HG02884 (cell line): ENCODE data around the gene EDIL3.

Experiments used
- ATAC-seq: cut with Tn5 transposase; IDR thresholded peaks from one replicate; pipeline ENCODE4 v1.9.1; 2021; ENCODE audit warnings: mild to moderate bottlenecking, moderate library complexity; ENCODE audit not compliant: unreplicated experiment

The EDIL3 gene

GRCh38 chr5:84384604-84385575 is at the start of gene EDIL3:
TSS of gene EDIL3 (minus strand) at chr5:84384880. CDS start at chr5:84384374, 506 bp downstream.
- no peak for ATAC-seq

GRCh38 chr5:84433461-84433860 is 48.8 kb upstream of the EDIL3 start:
- ATAC-seq, result no peak

GRCh38 chr5:84430863-84431663 is 46.4 kb upstream of the EDIL3 start:
- no peak for ATAC-seq

- ATAC-seq, result no peak
These were observed 45.4 kb upstream of the EDIL3 start for GRCh38 chr5:84430079-84430478.

- ATAC-seq, result no peak
These were observed 40.7 kb upstream of the EDIL3 start for GRCh38 chr5:84425365-84425881.

GRCh38 chr5:84419742-84420141 is 35.1 kb upstream of the EDIL3 start:
- ATAC-seq, result no peak

GRCh38 chr5:84411832-84412605 is 27.3 kb upstream of the EDIL3 start:
- no peak for ATAC-seq

GRCh38 chr5:84406111-84406510 is 21.4 kb upstream of the EDIL3 start:
- ATAC-seq, result no peak

GRCh38 chr5:84403773-84404172 is 19.1 kb upstream of the EDIL3 start:
- no peak for ATAC-seq

GRCh38 chr5:84397385-84397784 is 12.7 kb upstream of the EDIL3 start:
- ATAC-seq, result no peak

- ATAC-seq, result no peak
These were observed 9.3 kb upstream of the EDIL3 start for GRCh38 chr5:84393969-84394368.

- ATAC-seq, result no peak
These were observed 8.2 kb upstream of the EDIL3 start for GRCh38 chr5:84392836-84393235.

GRCh38 chr5:84385705-84386104 is 1.0 kb upstream of the EDIL3 start:
- no peak for ATAC-seq

- ATAC-seq, result no peak
These were observed 670 bp downstream of the EDIL3 start for GRCh38 chr5:84383816-84384603.

GRCh38 chr5:84383296-84383815 is 1.3 kb downstream of the EDIL3 start:
- ATAC-seq, result no peak

GRCh38 chr5:84382363-84383295 is 2.1 kb downstream of the EDIL3 start:
- ATAC-seq, result no peak

- no peak for ATAC-seq
These were observed 2.9 kb downstream of the EDIL3 start for GRCh38 chr5:84381502-84382362.

GRCh38 chr5:84379749-84380148 is 4.9 kb downstream of the EDIL3 start:
- no peak for ATAC-seq
